ENCODE results near the gene RPL29. TPM values are rescaled to one million over a fixed set of nuclear protein-coding genes. Genes with fewer than 3 reads are reported as not detected.

RPL29 gene
- total RNA-seq, 1 donor from 2014 or later = 588 TPM

DNA sequence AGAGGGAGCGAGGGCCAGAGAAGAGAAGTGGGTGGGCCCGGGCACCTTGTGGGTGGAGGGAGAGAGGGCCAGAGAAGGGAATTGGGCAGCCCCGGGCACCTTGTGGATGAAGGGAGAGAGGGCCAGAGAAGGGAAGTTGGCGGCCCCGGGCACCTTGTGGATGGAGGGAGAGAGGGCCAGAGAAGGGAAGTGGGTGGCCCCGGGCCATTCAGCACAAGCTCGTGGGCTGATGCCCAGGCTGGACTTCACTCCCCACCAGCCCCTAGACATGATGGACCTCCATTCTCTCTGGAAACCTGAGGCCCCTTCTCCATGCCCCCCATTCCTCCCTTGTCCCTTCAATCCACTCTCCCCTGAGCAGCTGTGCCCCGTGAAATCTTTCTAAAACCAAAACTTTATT is 44.9 kb upstream of the RPL29 start:
- TF ChIP-seq, protein P1, sequence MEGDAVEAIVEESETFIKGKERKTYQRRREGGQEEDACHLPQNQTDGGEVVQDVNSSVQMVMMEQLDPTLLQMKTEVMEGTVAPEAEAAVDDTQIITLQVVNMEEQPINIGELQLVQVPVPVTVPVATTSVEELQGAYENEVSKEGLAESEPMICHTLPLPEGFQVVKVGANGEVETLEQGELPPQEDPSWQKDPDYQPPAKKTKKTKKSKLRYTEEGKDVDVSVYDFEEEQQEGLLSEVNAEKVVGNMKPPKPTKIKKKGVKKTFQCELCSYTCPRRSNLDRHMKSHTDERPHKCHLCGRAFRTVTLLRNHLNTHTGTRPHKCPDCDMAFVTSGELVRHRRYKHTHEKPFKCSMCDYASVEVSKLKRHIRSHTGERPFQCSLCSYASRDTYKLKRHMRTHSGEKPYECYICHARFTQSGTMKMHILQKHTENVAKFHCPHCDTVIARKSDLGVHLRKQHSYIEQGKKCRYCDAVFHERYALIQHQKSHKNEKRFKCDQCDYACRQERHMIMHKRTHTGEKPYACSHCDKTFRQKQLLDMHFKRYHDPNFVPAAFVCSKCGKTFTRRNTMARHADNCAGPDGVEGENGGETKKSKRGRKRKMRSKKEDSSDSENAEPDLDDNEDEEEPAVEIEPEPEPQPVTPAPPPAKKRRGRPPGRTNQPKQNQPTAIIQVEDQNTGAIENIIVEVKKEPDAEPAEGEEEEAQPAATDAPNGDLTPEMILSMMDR (IDR thresholded peaks at IDR 0.05; ENCODE audit: partially characterized antibody, unreplicated experiment) = no peak
- Mint-ChIP-seq H3K36me3 (ENCODE audit: unreplicated experiment) (no peaks in the 10 kb centered on the region), H3K27ac (ENCODE audit: unreplicated experiment) (no peak overlapping the region), H3K4me1 (ENCODE audit: low read depth, unreplicated experiment) (peaks cover 26% of the 10 kb centered on the region), H3K27me3 (ENCODE audit: unreplicated experiment) (peaks cover 10% of the 10 kb centered on the region), H3K9me3 (ENCODE audit: unreplicated experiment) (peaks cover 4% of the 10 kb centered on the region), H3K4me3 (ENCODE audit: unreplicated experiment) (no peak overlapping the region)
- DNase-seq = no peak

DNA sequence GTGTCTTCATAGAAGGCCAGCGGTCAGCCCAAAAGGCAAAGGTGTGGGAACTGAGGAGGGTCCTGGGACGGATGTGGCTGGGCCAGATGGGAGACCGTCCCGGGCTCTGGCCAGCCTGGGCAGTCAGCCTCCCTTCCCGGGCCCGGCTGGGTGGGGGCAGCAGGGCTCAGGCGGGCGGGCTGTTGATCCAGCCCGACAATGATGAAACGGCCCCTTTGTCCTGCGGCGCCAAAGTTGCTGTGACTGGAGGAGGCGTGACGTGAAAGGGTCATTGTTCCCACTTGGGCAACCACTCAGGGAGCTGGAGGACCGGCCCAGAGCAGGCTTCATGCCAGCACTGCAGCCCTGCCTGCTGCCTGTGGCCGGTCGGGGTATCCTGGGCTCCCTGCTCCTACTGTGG is 44.2 kb upstream of the RPL29 start:
- H3K27me3 Mint-ChIP-seq (ENCODE audit: unreplicated experiment) = peaks cover 9% of the 10 kb centered on the region
- TF ChIP-seq, protein P1 (IDR thresholded peaks at IDR 0.05; ENCODE audit: partially characterized antibody, unreplicated experiment) = no peak
- no peak for DNase-seq
- H3K4me3 Mint-ChIP-seq (ENCODE audit: unreplicated experiment) = no peak overlapping the region
- peaks cover 20% of the 10 kb centered on the region for H3K4me1 Mint-ChIP-seq (ENCODE audit: low read depth, unreplicated experiment)
- H3K9me3 Mint-ChIP-seq (ENCODE audit: unreplicated experiment) = peaks cover 4% of the 10 kb centered on the region
- no peak overlapping the region for H3K27ac Mint-ChIP-seq (ENCODE audit: unreplicated experiment)
- no peaks in the 10 kb centered on the region for H3K36me3 Mint-ChIP-seq (ENCODE audit: unreplicated experiment)

GRCh38 chr3:52039426-52039825 is 43.7 kb upstream of the RPL29 start:
- Mint-ChIP-seq H3K9me3 (ENCODE audit: unreplicated experiment) (peaks cover 3% of the 10 kb centered on the region), H3K27me3 (ENCODE audit: unreplicated experiment) (peaks cover 9% of the 10 kb centered on the region), H3K36me3 (ENCODE audit: unreplicated experiment) (no peaks in the 10 kb centered on the region), H3K4me3 (ENCODE audit: unreplicated experiment) (no peak overlapping the region), H3K27ac (ENCODE audit: unreplicated experiment) (no peak overlapping the region), H3K4me1 (ENCODE audit: low read depth, unreplicated experiment) (peaks cover 20% of the 10 kb centered on the region)
- DNase-seq = no peak
- TF ChIP-seq, protein P1 (IDR thresholded peaks at IDR 0.05; ENCODE audit: partially characterized antibody, unreplicated experiment) = no peak

- H3K27ac Mint-ChIP-seq (ENCODE audit: unreplicated experiment) = no peak overlapping the region
- H3K4me1 Mint-ChIP-seq (ENCODE audit: low read depth, unreplicated experiment) = peaks cover 23% of the 10 kb centered on the region
- TF ChIP-seq, protein P1 (IDR thresholded peaks at IDR 0.05; ENCODE audit: partially characterized antibody, unreplicated experiment) = no peak
- DNase-seq = no peak
- no peaks in the 10 kb centered on the region for H3K36me3 Mint-ChIP-seq (ENCODE audit: unreplicated experiment)
- no peak overlapping the region for H3K4me3 Mint-ChIP-seq (ENCODE audit: unreplicated experiment)
- H3K9me3 Mint-ChIP-seq (ENCODE audit: unreplicated experiment) = peaks cover 2% of the 10 kb centered on the region
- H3K27me3 Mint-ChIP-seq (ENCODE audit: unreplicated experiment) = peaks cover 11% of the 10 kb centered on the region
These were observed 42.5 kb upstream of the RPL29 start for GRCh38 chr3:52038227-52038626.

- Mint-ChIP-seq H3K4me1 (ENCODE audit: low read depth, unreplicated experiment) (peaks cover 23% of the 10 kb centered on the region), H3K4me3 (ENCODE audit: unreplicated experiment) (no peak overlapping the region), H3K36me3 (ENCODE audit: unreplicated experiment) (no peaks in the 10 kb centered on the region), H3K27ac (ENCODE audit: unreplicated experiment) (no peak overlapping the region), H3K27me3 (ENCODE audit: unreplicated experiment) (peaks cover 11% of the 10 kb centered on the region), H3K9me3 (ENCODE audit: unreplicated experiment) (peaks cover 2% of the 10 kb centered on the region)
- TF ChIP-seq, protein P1 (IDR thresholded peaks at IDR 0.05; ENCODE audit: partially characterized antibody, unreplicated experiment) = no peak
- DNase-seq = no peak
These were observed 41.6 kb upstream of the RPL29 start for GRCh38 chr3:52037291-52037690.

Data from glutamatergic neuron (in vitro differentiated cells).